Glutamatergic neuron (in vitro differentiated cells): Measurements from ENCODE around the gene ATXN10. TPM values are rescaled to one million over a fixed set of nuclear protein-coding genes. Genes with fewer than 3 reads are reported as not detected.

Experiments used
- DNase-seq: peaks from one replicate; pipeline ENCODE4 v3.0.0; 2022
- H3K27ac Mint-ChIP-seq: one replicate; pipeline ENCODE4 v1.8.0; 2020; ENCODE audit warnings: mild to moderate bottlenecking, mixed read lengths, inconsistent platforms; ENCODE audit not compliant: unreplicated experiment
- H3K27me3 Mint-ChIP-seq: one replicate; pipeline ENCODE4 v1.8.0; 2020; ENCODE audit warnings: mild to moderate bottlenecking, moderate library complexity, mixed read lengths, inconsistent platforms; ENCODE audit not compliant: unreplicated experiment
- H3K36me3 Mint-ChIP-seq: one replicate; pipeline ENCODE4 v1.8.0; 2020; ENCODE audit warnings: mild to moderate bottlenecking, mixed read lengths, inconsistent platforms; ENCODE audit not compliant: unreplicated experiment
- H3K4me1 Mint-ChIP-seq: one replicate; pipeline ENCODE4 v1.8.0; 2020; ENCODE audit warnings: mild to moderate bottlenecking, low read depth, mixed read lengths, inconsistent platforms; ENCODE audit not compliant: unreplicated experiment
- H3K4me3 Mint-ChIP-seq: one replicate; pipeline ENCODE4 v1.8.0; 2020; ENCODE audit warnings: mild to moderate bottlenecking, mixed read lengths, inconsistent platforms; ENCODE audit not compliant: unreplicated experiment
- H3K9me3 Mint-ChIP-seq: one replicate; pipeline ENCODE4 v1.8.0; 2020; ENCODE audit warnings: mild to moderate bottlenecking, moderate library complexity, mixed read lengths, inconsistent platforms; ENCODE audit not compliant: unreplicated experiment
- CTCF ChIP-seq: fragments of 200-600 bp; sonication (generic); IDR thresholded peaks from one replicate; pipeline ENCODE4 v1.5.0; 2021; ENCODE audit not compliant: partially characterized antibody, unreplicated experiment
- total RNA-seq: library from RNA; stranded (reverse); fragmentation: NEBNext Ultra II Directional; extraction: Animal tissue kit (Norgen Biotek cat#: 25700); gene quantifications from one replicate; pipeline ENCODE4 v1.2.1, GENCODE V29; 2021; ENCODE audit not compliant: unreplicated experiment

The ATXN10 gene
- total RNA-seq, 1 donor from 2014 or later: 191 TPM

- Mint-ChIP-seq H3K9me3 (peaks cover 7% of the 10 kb centered on the region), H3K4me1 (peaks cover 6% of the 10 kb centered on the region), H3K27ac (peak overlapping the region; percentile 2), H3K27me3 (peaks cover 16% of the 10 kb centered on the region), H3K4me3 (no peak overlapping the region), H3K36me3 (peaks cover 13% of the 10 kb centered on the region)
- TF ChIP-seq CTCF: no peak
- no peak for DNase-seq
Measured at GRCh38 chr22:45868571-45869339, 197.1 kb downstream of the ATXN10 start.

- Mint-ChIP-seq H3K36me3 (peaks cover 20% of the 10 kb centered on the region), H3K27me3 (peaks cover 16% of the 10 kb centered on the region), H3K27ac (no peak overlapping the region), H3K4me3 (no peak overlapping the region), H3K9me3 (peaks cover 7% of the 10 kb centered on the region), H3K4me1 (peaks cover 6% of the 10 kb centered on the region)
- DNase-seq: no peak
- no peak for TF ChIP-seq CTCF
Measured at GRCh38 chr22:45869340-45869847, 197.8 kb downstream of the ATXN10 start.

GRCh38 chr22:45870011-45870410 lies 198.4 kb downstream of the ATXN10 start:
- no peak for TF ChIP-seq CTCF
- Mint-ChIP-seq H3K36me3 (peaks cover 22% of the 10 kb centered on the region), H3K27me3 (peaks cover 15% of the 10 kb centered on the region), H3K9me3 (peaks cover 7% of the 10 kb centered on the region), H3K4me3 (no peak overlapping the region), H3K27ac (no peak overlapping the region), H3K4me1 (peaks cover 6% of the 10 kb centered on the region)
- no peak for DNase-seq

- no peak for TF ChIP-seq CTCF
- Mint-ChIP-seq H3K4me3 (no peak overlapping the region), H3K27ac (no peak overlapping the region), H3K27me3 (peaks cover 12% of the 10 kb centered on the region), H3K9me3 (peaks cover 7% of the 10 kb centered on the region), H3K4me1 (peaks cover 4% of the 10 kb centered on the region), H3K36me3 (peaks cover 22% of the 10 kb centered on the region)
- DNase-seq: no peak
Measured at GRCh38 chr22:45871721-45872120, 200.1 kb downstream of the ATXN10 start.

GRCh38 chr22:45872659-45873263 lies 201.1 kb downstream of the ATXN10 start:
- no peak overlapping the region for H3K4me3 Mint-ChIP-seq
- H3K27ac Mint-ChIP-seq: no peak overlapping the region
- TF ChIP-seq CTCF: no peak

More at GRCh38 chr22:45872659-45873263, 201.1 kb downstream of the ATXN10 start:
- Mint-ChIP-seq H3K9me3 (peaks cover 7% of the 10 kb centered on the region), H3K27me3 (peaks cover 12% of the 10 kb centered on the region), H3K4me1 (peaks cover 4% of the 10 kb centered on the region), H3K36me3 (peaks cover 22% of the 10 kb centered on the region)
- DNase-seq: no peak
